ENCODE results near the gene RFTN2.
"Not testable (repeated sequence)": the region's sequence is repeated elsewhere in the genome, so short reads cannot be mapped to it uniquely, and the experiment has no call there.

The RFTN2 gene

GRCh38 chr2:197556456-197556855 is 118.9 kb downstream of the RFTN2 start:
- in situ Hi-C loops (cut with MboI; ENCODE audit: low sequenced_read_pairs, unreplicated experiment), result no loop called here
- no peak for TF ChIP-seq CTCF (IDR thresholded peaks at IDR 0.05; ENCODE audit: borderline replicate concordance, control extremely low read depth, extremely low read depth, insufficient read depth, missing control alignments)
- DNase-seq (ENCODE audit: low spot score), result no peak

- no peak for TF ChIP-seq CTCF (IDR thresholded peaks at IDR 0.05; ENCODE audit: borderline replicate concordance, control extremely low read depth, extremely low read depth, insufficient read depth, missing control alignments)
- no peak for DNase-seq (ENCODE audit: low spot score)
- in situ Hi-C loops (cut with MboI; ENCODE audit: low sequenced_read_pairs, unreplicated experiment), result no loop called here
These were observed 119.9 kb downstream of the RFTN2 start for GRCh38 chr2:197555467-197555866.

GRCh38 chr2:197551260-197551659 is 124.1 kb downstream of the RFTN2 start:
- in situ Hi-C loops (cut with MboI; ENCODE audit: low sequenced_read_pairs, unreplicated experiment); DNase-seq (ENCODE audit: low spot score): not testable (repeated sequence)

- TF ChIP-seq CTCF (IDR thresholded peaks at IDR 0.05; ENCODE audit: borderline replicate concordance, control extremely low read depth, extremely low read depth, insufficient read depth, missing control alignments), result no peak
- no peak for DNase-seq (ENCODE audit: low spot score)
- in situ Hi-C loops (cut with MboI; ENCODE audit: low sequenced_read_pairs, unreplicated experiment), result no loop called here
These were observed 126.8 kb downstream of the RFTN2 start for GRCh38 chr2:197548582-197548981.

- no peak for DNase-seq (ENCODE audit: low spot score)
- no peak for TF ChIP-seq CTCF (IDR thresholded peaks at IDR 0.05; ENCODE audit: borderline replicate concordance, control extremely low read depth, extremely low read depth, insufficient read depth, missing control alignments)
- in situ Hi-C loops (cut with MboI; ENCODE audit: low sequenced_read_pairs, unreplicated experiment), result no loop called here
These were observed 128.1 kb downstream of the RFTN2 start for GRCh38 chr2:197547163-197547900.

- DNase-seq (ENCODE audit: low spot score), result no peak
- in situ Hi-C loops (cut with MboI; ENCODE audit: low sequenced_read_pairs, unreplicated experiment), result no loop called here
- no peak for TF ChIP-seq CTCF (IDR thresholded peaks at IDR 0.05; ENCODE audit: borderline replicate concordance, control extremely low read depth, extremely low read depth, insufficient read depth, missing control alignments)
These were observed 132.2 kb downstream of the RFTN2 start for GRCh38 chr2:197543206-197543605.

GRCh38 chr2:197539734-197540133 is 135.7 kb downstream of the RFTN2 start:
- in situ Hi-C loops (cut with MboI; ENCODE audit: low sequenced_read_pairs, unreplicated experiment), result no loop called here
- DNase-seq (ENCODE audit: low spot score), result no peak
- TF ChIP-seq CTCF (IDR thresholded peaks at IDR 0.05; ENCODE audit: borderline replicate concordance, control extremely low read depth, extremely low read depth, insufficient read depth, missing control alignments), result no peak

Data from GM13976 (cell line).